Testis (tissue), 3 donors: ENCODE results near the gene TBL1X. TPM values are rescaled to one million over a fixed set of nuclear protein-coding genes. Genes with fewer than 3 reads are reported as not detected.

Experiments used
- DNase-seq: peaks from one replicate; pipeline ENCODE4 v3.0.0-alpha.2; 2019
- H3K27ac ChIP-seq, 2 donors: fragments of 200-600 bp; sonication (generic); one replicate each; pipeline ENCODE4 v1.5.1; 2019
- H3K27me3 ChIP-seq: fragments of 200-600 bp; sonication (generic); one replicate; pipeline ENCODE4 v1.5.1; 2019
- H3K36me3 ChIP-seq: fragments of 200-600 bp; sonication (generic); one replicate; pipeline ENCODE4 v1.5.1; 2017; ENCODE audit warnings: low read depth; ENCODE audit errors: missing control alignments
- H3K4me1 ChIP-seq: fragments of 200-600 bp; sonication (generic); one replicate; pipeline ENCODE4 v1.5.1; 2019
- H3K4me3 ChIP-seq, 2 donors: fragments of 200-600 bp; sonication (generic); one replicate each; pipeline ENCODE4 v1.5.1; 2017 to 2019
- H3K9me3 ChIP-seq: fragments of 200-600 bp; sonication (generic); one replicate; pipeline ENCODE4 v1.5.1; 2017
- CTCF ChIP-seq, 3 experiments: fragments of 450-650 bp in 2 of 3; fragments of 200-600 bp in 1 of 3; sonication (generic) in 1 of 3; IDR thresholded peaks; one replicate each; pipeline ENCODE4 v1.5.1; 2016 to 2019; ENCODE audit warnings: antibody characterized with exemption in 3 of 3, mild to moderate bottlenecking in 2 of 3, moderate library complexity in 1 of 3
- POLR2A ChIP-seq: fragments of 450-650 bp; IDR thresholded peaks from one replicate; pipeline ENCODE4 v1.6.1; 2017; ENCODE audit warnings: antibody characterized with exemption, mild to moderate bottlenecking, moderate library complexity
- WGBS, 2 donors: methylation state at CpG; one replicate each; pipeline ENCODE4 v1.1.5; 2018; 5-methylcytosine and 5-hydroxymethylcytosine counted together
- intact Hi-C: fragments of 100-400 bp; cut with DNase I; formaldehyde crosslinking; loops from one replicate; pipeline ENCODE4 v1.15.1; 2023; ENCODE audit warnings: low total_unique reads
- polyA plus RNA-seq: library from polyadenylated mRNA; stranded (reverse); fragments of 350-450 nt; fragmentation: Illumina TruSeq; extraction: RNeasy Lipid Tissue Mini Kit (QIAGEN cat#74804); gene quantifications from one replicate; pipeline ENCODE4 v1.2.3, GENCODE V29; 2014; ENCODE audit warnings: low read depth, low replicate concordance; ENCODE audit not compliant: insufficient read depth
- total RNA-seq, 2 donors: library from RNA; depleted of rRNA; stranded (reverse); fragments of >200 nt; gene quantifications; one replicate each; pipeline ENCODE4 v1.2.3, GENCODE V29; 2016

The TBL1X gene
- total and polyA plus RNA-seq, 3 donors from 2014 or later: 24.0 to 69.2 (median 48.1) TPM

GRCh38 chrX:9604111-9604907 is 139.5 kb downstream of the TBL1X start:
- Histone ChIP-seq H3K36me3 (no peaks in the 10 kb centered on the region), H3K27me3 (no peaks in the 10 kb centered on the region), H3K9me3 (no peaks in the 10 kb centered on the region), H3K4me1 (no peaks in the 10 kb centered on the region), H3K27ac (peak overlapping the region in 1 of 2 donors; percentile 53), H3K4me3 (no peak overlapping the region)
- WGBS, 2 donors: 51 to 70% methylated on average over 5 to 14 of the region's 17 CpGs
- no peak for TF ChIP-seq CTCF (IDR thresholded peaks at IDR 0.05)
- TF ChIP-seq POLR2A: no peak
- intact Hi-C loops: no loop called here
- peak; percentile 65 for DNase-seq

GRCh38 chrX:9604908-9605306 is 140.0 kb downstream of the TBL1X start:
- Histone ChIP-seq H3K4me3 (no peak overlapping the region), H3K27ac (peak overlapping the region in 1 of 2 donors; percentile 53), H3K36me3 (no peaks in the 10 kb centered on the region), H3K9me3 (no peaks in the 10 kb centered on the region), H3K27me3 (no peaks in the 10 kb centered on the region), H3K4me1 (no peaks in the 10 kb centered on the region)
- TF ChIP-seq POLR2A (no peak), CTCF (IDR thresholded peaks at IDR 0.05) (no peak)
- intact Hi-C loops: no loop called here
- 61 to 70% methylated on average over 3 to 8 of the region's 8 CpGs for WGBS, 2 donors
- DNase-seq: no peak

GRCh38 chrX:9605484-9605883 is 140.6 kb downstream of the TBL1X start:
- intact Hi-C loops: no loop called here
- no peaks in the 10 kb centered on the region for H3K36me3 ChIP-seq
- no peak for DNase-seq
- no peaks in the 10 kb centered on the region for H3K27me3 ChIP-seq
- H3K9me3 ChIP-seq: no peaks in the 10 kb centered on the region
- H3K4me3 ChIP-seq: no peak overlapping the region
- H3K27ac ChIP-seq: no peak overlapping the region
- no peaks in the 10 kb centered on the region for H3K4me1 ChIP-seq
- TF ChIP-seq CTCF (IDR thresholded peaks at IDR 0.05) (no peak), POLR2A (no peak)

GRCh38 chrX:9606971-9607370 is 142.1 kb downstream of the TBL1X start:
- intact Hi-C loops: no loop called here
- Histone ChIP-seq H3K27me3 (no peaks in the 10 kb centered on the region), H3K4me1 (no peaks in the 10 kb centered on the region), H3K9me3 (no peaks in the 10 kb centered on the region), H3K27ac (no peak overlapping the region), H3K36me3 (no peaks in the 10 kb centered on the region), H3K4me3 (no peak overlapping the region)
- no peak for DNase-seq
- WGBS, 2 donors: 50 to 59% methylated on average over 3 to 7 of the region's 7 CpGs
- TF ChIP-seq CTCF (IDR thresholded peaks at IDR 0.05) (no peak), POLR2A (no peak)

- DNase-seq: no peak
- intact Hi-C loops: no loop called here
- H3K4me1 ChIP-seq: no peaks in the 10 kb centered on the region
- WGBS, 2 donors: 87 to 92% methylated on average over 7 of the region's 7 CpGs
- no peak overlapping the region for H3K4me3 ChIP-seq
- no peak for TF ChIP-seq CTCF (IDR thresholded peaks at IDR 0.05)
- no peak for TF ChIP-seq POLR2A
- no peaks in the 10 kb centered on the region for H3K36me3 ChIP-seq
- H3K27ac ChIP-seq: no peak overlapping the region
- H3K9me3 ChIP-seq: no peaks in the 10 kb centered on the region
- no peaks in the 10 kb centered on the region for H3K27me3 ChIP-seq
Measured at GRCh38 chrX:9609499-9609898, 144.6 kb downstream of the TBL1X start.
